HG02981 (cell line): ENCODE results near the gene PRM2.
"Not testable (repeated sequence)": the region's sequence is repeated elsewhere in the genome, so short reads cannot be mapped to it uniquely, and the experiment has no call there.

Experiments used
- ATAC-seq: cut with Tn5 transposase; IDR thresholded peaks from one replicate; pipeline ENCODE4 v1.9.1; 2021; ENCODE audit warnings: mild to moderate bottlenecking, moderate library complexity; ENCODE audit not compliant: unreplicated experiment

The PRM2 gene

GRCh38 chr16:11307639-11308492 is 31.6 kb upstream of the PRM2 start:
- no peak for ATAC-seq

DNA sequence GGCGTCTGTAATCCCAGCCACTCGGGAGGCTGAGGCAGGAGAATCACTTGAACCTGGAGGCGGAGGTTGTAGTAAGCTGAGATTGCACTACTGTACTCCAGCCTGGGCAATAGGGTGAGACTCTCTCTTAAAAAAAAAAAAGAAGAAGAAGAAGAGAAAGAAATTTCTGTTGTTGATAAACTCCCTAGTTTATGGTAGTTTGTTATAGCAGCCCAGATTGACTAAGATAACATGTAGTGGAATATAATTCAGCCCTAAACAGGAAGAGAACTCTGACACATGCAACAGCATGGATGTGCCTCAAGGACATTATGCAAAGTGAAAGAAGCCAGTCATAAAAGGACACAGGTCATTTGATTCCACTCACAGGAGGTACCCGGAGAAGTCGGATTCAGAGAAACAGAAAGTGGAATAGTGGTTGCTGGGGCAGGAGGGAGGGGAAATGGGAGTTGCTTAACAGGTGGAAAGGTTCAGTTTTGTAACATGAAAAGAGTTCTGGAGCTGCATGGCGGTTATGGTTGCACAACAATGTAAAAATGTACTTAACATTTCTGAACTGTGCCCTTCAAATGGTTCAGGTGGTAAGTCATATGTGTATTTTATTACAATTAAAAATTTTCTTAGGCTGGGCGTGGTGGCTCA is 30.8 kb upstream of the PRM2 start:
- ATAC-seq, result no peak

GRCh38 chr16:11306381-11306780 is 30.1 kb upstream of the PRM2 start:
- no peak for ATAC-seq

GRCh38 chr16:11303405-11304138 is 27.3 kb upstream of the PRM2 start:
- no peak for ATAC-seq

GRCh38 chr16:11302977-11303376 is 26.7 kb upstream of the PRM2 start:
- ATAC-seq, result no peak

- ATAC-seq, result no peak
Observed at GRCh38 chr16:11301645-11302501, 25.6 kb upstream of the PRM2 start.

DNA sequence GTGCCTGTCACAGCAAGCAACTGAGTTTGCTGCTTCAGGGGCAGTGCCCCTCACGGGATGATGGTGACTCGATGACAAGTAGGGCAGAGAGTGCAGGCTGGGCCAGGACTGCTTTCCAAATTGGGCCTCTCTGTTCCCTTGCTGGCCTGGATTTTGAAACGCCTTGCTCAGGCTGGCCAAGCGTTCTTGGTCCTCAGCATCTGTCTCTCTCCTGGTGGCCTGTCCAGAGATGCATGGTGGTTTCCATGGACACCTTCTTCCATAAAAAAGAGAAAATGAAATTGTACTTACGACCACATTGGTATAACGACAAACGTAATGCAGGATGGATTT is 24.2 kb upstream of the PRM2 start:
- ATAC-seq, result no peak

DNA sequence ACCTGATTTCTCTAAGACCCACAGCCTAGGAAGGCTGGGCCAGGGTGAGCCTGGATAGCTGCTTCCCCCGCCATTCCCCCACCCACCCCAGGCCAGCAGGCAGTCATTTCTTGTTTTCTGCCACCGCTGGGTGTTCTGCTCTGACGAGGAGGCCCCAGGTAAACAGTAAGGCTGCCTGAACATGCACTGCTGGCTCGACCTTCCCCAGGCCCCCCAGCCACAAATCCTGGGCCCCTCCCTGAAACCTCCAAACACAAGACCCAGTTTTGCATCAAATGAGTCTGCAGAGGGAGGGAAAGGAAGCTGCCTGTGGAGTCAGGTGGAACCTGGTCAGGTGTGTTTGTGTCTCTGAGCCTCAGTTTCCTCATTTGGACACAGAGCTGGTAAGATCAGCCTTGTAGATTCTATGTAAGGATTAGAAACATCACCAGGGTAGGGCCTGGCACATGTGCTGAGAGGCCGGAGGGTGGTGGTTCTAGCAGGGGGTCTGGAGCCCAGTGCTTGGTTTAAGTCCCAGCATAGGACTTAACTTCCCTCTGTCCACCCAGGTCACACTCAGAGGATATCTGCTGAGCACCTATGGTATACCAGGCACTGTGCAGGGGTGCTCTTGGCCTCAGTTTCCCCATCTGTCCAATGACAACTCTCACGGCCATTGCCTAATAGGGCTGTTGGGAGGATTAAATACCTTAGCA is 23.7 kb upstream of the PRM2 start:
- ATAC-seq, result no peak

GRCh38 chr16:11298950-11299547 is 22.8 kb upstream of the PRM2 start:
- not testable (repeated sequence) for ATAC-seq

DNA sequence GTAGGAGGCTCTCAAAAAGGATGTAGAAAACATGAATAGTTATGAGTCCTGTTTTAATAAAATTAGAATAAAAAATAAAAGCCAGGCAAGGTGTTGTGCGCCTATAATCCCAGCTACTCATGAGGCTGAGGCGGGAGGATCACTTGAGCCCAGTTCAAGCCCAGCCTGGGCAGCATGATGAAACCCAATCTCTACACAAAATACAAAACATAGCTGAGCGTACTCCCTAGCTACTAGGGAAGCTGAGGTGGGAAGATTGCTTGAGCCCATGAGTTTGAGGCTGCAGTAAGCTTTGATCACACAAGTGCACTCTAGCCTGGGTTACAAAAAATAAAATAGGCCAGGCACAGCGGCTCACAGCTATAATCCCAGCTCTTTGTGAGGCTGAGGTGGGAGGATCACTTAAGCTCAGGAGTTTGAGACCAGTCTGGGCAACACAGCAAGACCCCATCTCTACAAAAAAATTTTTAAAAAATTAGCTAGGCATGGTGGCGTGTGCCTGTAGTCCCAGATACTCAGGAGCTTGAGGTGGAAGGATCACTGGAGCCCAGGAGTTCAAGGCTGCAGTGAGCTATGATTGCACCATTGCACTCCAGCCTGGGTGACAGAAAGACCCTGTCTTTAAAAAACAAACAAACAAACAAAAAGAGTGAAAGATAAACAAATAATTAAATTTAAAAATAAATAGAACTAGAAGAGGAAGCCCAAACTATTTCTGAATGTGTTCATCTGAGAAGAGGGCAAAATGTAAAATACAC is 22.0 kb upstream of the PRM2 start:
- ATAC-seq, result no peak

- ATAC-seq, result peak; percentile 70
Observed at GRCh38 chr16:11297492-11298142, 21.3 kb upstream of the PRM2 start.

DNA sequence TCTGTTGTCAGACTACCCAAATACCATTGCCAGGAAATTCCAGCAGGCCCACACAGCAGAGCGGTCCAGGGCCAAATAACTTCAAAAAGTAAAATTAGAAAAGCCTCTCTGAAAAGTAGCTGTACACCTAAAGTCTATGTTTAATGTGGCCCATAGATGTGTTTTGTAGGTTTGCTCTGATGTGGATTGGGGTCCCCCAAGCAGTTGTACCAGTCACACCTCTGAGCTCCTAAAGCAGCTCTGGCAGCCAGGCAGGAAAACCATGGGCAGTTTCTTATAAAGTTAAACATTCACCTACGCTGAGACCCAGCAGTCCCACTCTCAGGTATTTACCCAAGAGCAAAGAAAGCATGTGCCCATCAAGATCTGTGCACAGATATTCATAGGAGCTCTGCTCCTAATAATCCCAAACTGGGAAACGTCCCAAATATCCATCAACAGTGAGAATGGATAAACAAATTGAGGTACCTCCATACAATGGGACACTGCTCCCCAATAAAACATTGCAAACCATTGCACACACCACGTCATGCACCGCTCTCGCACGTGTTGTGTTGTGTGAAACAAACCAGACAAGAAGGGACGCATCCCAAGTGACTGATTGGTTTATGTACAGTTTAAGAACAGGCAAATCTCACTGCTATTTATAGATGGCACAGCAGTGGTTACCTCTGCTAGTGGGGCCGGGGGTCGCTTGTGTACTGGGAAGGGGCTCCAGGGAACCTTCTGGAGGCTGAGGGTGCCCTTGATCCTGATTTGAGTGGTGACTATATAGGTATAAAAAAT is 20.6 kb upstream of the PRM2 start:
- ATAC-seq, result peak; percentile 23

GRCh38 chr16:11296351-11296705 is 20.0 kb upstream of the PRM2 start:
- no peak for ATAC-seq

- no peak for ATAC-seq
Observed at GRCh38 chr16:11295672-11296071, 19.4 kb upstream of the PRM2 start.

GRCh38 chr16:11292076-11292748 is 15.9 kb upstream of the PRM2 start:
- no peak for ATAC-seq

DNA sequence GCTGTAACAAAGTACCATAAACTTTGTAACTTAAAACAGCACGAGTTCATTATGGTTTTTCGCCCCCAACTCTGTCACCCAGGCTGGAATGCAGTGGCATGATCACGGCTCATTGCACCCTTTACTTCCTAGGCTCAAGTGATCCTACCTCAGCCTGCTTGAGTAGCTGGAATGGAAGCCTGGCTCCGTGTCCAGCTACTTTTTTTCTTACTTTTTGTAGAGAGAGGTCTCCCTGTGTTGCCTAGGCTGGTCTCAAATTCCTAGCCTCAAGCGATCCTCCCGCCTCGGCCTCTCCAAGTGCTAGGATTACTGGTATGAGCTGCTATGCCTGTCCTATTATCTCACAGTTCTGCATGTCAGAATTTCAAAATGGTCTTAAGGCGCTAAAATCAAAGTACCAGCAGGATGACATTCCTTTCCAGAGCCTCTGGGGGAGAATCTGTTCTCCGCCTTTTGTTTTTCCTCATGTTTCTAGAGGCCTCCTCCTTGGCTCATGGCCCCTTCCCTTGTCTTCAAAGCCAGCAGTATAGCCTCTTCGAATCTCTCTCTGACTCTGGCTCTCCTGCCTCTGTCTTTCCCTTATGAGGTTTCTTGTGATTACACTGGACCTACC is 14.9 kb upstream of the PRM2 start:
- no peak for ATAC-seq
